HG03060 (cell line): ENCODE results near the gene SOAT2.

Experiments
- ATAC-seq: cut with Tn5 transposase; IDR thresholded peaks from one replicate; pipeline ENCODE4 v1.9.1; 2021; ENCODE audit warnings: low read depth, moderate number of reproducible peaks; ENCODE audit not compliant: unreplicated experiment

SOAT2 gene

DNA sequence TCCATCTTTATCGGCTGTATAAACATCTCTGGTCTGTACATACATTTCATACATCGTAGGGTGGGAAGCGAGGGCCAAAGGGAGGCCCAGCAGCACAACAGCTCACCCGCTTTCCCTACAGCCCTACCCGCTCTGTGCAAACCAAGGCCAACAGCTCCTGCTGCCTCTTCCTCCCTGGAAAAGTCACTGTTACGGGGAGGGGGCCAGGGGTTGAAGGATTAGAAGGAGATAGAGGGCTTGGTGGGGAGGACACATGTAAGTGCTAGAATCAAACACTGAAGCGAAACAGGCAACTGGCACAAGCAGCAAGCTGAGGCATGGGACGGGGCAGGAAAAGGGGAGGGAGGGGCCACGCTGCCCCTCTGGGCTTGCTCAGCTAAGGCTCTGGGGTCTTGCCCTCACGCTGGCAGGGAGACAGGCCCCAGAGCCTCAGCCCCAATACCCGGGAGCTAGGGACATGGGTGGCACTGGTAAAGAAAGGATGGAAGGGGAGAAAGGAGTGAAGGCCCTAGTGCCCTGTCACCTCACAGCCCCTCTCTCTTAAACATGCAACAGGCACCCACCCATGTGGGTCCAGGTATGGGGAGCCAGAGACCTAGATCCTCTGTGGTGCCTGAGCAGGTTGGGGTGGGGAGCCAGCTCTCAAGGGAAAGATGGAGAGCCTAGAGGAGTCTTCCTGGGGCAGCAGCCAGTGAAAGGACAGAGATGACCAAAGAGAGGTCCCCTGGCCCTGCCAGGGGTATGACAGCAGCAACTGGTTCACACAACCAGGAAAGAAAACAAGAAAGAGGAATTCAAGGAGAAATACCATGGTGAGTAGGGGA lies 38.5 kb upstream of the SOAT2 start:
- ATAC-seq, result no peak

DNA sequence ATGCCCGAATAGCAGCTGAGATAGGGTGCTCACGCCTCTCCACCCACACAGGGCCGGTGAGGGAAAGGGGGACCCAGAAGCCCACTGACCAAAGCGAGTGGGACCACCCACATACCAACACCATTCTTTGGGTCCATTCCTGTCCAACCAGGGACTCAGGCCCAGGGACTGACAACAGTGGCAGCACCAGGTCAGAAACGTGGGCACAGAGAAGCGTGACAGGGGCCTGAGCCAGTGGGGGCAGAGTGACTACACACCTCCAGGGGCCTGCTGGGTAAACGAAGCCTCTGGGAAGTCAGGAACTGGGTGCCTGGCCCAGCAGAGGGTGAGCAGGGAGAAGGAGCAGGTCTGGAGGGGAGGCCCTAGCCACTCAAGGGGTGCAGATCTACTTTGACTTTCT lies 37.8 kb upstream of the SOAT2 start:
- no peak for ATAC-seq

GRCh38 chr12:53065975-53066931 lies 37.0 kb upstream of the SOAT2 start:
- ATAC-seq, result no peak

DNA sequence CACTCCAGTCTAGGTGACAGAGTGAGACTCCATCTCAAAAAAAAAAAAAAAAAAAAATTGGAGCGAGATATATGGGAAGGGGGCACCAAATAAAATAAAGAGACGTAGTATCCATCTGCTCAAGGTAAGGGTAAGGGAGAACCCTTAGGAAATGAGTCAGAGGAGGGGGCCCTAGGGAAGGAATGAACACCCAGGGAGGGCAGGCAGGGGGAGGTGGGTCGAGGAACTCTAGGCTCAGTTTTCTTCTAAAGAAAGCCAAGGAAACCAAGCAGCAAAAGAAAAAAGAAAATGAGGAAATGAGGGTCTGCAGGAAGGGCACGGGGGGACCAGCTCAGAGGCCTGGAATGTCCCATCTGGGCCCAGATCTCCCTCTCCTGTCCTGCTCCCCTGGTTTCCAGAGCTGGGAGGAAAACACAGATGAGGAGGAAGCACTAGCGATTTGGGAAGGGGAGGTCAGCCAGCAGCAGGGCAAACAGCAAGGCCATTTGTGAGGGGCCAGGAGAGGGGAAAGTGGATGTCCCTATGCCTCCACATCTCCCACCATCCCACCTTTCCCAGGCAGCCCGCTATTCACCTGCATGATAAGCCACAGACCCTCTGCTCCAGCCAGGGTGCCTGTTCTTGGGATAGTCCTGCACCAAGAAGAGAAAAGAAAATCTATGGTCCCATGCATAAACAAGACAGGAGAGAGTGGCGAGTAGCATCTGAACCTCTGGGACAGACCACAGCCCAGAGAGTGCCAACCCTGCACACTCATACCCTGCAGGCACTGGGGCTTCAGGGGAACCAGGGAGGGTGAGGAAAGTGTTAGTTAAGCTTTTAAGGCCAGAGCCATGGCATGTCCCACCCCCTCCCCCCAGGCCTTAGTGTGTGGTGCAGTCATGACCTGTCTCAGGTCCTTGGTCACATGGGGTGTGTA lies 36.0 kb upstream of the SOAT2 start:
- no peak for ATAC-seq

GRCh38 chr12:53067993-53068770 lies 35.1 kb upstream of the SOAT2 start:
- ATAC-seq, result no peak

GRCh38 chr12:53068811-53069585 lies 34.3 kb upstream of the SOAT2 start:
- ATAC-seq, result no peak

DNA sequence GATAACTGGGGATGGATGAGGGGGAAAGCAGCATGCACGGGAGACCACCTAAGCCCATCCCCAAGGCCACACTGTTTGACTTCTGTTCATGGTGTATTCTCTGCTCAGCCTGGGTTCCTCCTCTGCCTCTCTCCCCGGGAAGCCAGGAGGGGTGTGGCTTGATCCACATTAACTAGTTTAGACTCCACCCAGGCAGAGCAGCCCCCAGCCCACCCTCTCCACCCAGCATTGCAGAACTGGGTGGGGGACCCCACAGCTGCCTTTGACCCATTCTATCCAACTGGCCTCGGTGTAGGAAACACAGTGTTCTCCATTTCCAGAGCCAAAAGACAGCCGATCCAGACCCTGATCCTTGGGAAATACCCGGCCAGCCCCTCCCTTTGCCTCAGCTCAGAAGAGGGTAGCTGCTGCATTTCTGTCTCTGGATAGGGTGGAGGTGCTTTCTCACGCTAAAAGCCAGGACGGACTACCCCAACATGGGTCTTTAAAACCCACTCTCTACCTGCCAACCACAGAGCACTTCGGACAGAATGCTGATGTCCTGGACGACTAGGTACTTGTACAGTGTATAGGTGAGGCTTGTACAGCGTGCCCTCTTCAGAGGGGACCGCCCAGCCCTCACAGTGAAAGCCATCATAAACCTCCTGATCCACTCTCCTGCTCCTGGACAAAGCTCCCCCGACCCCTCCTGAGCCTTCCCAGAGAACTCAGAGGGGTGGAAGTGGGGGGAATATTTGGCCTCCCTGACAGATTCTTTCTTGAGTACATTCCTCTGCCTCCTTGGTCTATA lies 33.5 kb upstream of the SOAT2 start:
- ATAC-seq, result no peak

DNA sequence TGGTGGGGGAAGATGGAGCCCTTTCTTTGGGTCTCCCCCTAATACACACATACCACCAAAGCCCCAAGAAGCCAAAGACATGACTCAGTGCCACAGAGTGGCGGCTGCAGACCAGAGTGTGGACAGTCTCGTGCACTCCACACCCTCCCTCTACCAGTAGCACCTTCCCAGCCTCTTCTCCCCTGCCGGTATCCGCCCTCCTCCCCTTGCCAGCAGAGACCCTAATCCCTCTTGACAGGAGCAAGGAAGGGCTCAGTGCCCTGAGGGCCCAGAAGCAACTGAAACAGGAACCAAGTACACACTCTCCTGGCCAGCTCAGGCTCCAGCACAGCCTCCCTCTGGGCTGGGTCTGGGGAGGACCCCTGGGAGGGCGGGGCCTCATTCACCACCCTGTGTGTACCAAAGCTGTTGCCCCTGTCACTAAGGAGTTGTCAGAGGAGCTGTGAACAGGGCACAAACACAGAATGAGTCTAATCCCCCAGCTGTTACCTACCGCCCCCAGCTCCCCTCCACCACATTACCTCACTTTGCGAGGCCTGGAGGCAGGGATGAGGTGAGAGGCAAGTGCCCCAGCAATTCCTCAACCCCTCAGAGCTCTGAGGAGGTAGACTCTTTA lies 32.3 kb upstream of the SOAT2 start:
- ATAC-seq, result no peak

DNA sequence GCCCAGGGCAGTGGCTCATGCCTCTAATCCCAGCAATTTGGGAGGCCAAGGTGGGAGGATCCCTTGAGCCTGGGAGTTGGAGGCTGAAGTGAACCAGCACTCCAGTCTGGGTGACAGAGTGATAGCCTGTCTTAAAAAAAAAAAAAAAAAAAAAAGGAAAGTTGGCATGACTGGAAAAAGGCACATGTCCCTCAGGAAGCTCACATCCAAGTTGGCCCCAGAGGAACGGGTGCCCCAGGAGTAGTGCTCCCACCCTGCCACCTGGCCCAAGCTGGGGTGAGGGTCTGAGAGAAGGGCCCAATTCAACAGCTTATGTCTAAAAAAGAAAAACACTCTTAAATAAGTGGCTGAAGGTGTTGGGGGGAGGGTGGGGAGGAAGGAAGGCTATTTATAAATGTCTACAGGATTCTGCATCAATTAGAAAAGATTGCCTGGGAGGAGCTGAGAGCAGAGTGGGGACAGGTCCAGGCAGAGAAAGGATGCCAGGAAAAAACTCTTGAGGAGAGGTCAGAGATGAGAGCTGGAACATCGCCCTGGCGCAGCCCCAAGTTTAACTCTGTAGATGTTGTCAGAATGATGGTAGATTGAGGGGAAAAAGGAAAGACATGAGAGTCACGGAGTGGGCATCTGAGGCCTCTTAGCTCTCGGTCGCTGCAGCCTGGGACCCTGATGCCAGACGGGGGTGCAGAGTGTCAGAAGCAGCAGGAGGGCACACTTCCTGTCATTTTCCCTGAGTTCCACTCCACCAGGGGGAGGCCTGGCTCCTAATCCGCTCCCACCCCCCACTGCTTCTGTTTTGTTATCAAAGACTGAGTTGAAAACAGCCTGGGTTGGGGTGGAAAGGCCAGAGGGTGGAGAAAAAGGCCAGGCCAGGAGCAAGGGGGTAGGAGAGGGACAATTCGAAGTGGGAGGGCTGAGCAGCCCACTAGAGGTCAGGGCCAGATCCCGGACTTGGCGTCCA lies 31.4 kb upstream of the SOAT2 start:
- ATAC-seq, result no peak

GRCh38 chr12:53073881-53074280 lies 29.4 kb upstream of the SOAT2 start:
- ATAC-seq, result no peak

GRCh38 chr12:53074283-53074998 lies 28.8 kb upstream of the SOAT2 start:
- no peak for ATAC-seq

- no peak for ATAC-seq
Observed at GRCh38 chr12:53074999-53075370, 28.3 kb upstream of the SOAT2 start.

GRCh38 chr12:53076461-53076860 lies 26.8 kb upstream of the SOAT2 start:
- no peak for ATAC-seq

- ATAC-seq, result no peak
Observed at GRCh38 chr12:53077030-53077429, 26.3 kb upstream of the SOAT2 start.

DNA sequence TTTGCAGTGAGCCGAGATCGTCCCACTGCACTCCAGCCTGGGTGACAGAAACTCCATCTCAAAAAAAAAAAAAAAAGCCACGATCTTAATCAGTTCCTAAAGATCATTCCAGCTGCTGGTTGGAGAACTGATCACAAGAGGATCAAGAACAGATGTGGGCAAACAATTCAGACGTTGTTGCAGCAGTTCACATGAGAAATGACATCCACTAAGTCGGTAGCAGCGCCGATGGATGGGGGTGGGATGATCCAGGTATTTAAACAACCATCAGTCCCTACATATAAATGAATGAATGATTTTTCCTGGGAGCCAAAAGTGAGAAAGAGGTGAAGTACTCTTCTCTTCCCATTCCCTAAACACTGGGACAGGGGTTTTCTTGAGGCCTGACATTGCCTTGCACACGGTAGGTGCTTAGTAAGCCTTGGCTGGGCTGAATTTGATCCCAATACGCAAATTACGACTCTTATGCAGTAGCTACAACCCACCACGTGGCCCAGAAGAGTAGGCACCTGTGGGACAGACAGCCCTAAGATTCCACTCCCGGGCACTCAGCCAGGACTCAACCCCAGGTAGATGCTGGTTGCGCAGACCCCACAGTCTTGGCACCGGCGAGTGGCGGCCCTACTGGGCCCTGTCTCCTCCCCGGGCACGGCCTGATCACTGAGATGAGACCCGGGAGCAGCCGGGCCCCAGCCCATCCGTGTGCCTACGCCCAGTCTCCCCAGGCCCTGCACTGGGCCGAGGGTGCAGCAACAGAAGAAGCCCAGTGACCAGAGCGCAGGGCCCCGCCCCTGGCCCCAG lies 24.7 kb upstream of the SOAT2 start:
- ATAC-seq, result peak; percentile 21
